Measurements from ENCODE around the gene ADPRHL1. TPM values are rescaled to one million over a fixed set of nuclear protein-coding genes. Genes with fewer than 3 reads are reported as not detected.

The ADPRHL1 gene
- total and polyA plus RNA-seq, 12 donors, result 163 to 939 (median 656) TPM

- intact Hi-C loops (cut with DNase I), result no loop called here
- peak; percentile 34 to 76 (median 68) for ATAC-seq
- Histone ChIP-seq H3K36me3 (peaks cover 0 to 6% (median 0%) of the 10 kb centered on the region in 9 donors), H3K4me3 (no peak overlapping the region), H3K27me3 (peaks cover 0 to 10% (median 0%) of the 10 kb centered on the region in 7 donors), H3K9me3 (no peaks in the 10 kb centered on the region), H3K4me1 (peaks cover 4 to 68% (median 28%) of the 10 kb centered on the region in 9 donors), H3K27ac (peak overlapping the region; percentile 52 to 89 (median 80))
- TF ChIP-seq, protein P1, sequence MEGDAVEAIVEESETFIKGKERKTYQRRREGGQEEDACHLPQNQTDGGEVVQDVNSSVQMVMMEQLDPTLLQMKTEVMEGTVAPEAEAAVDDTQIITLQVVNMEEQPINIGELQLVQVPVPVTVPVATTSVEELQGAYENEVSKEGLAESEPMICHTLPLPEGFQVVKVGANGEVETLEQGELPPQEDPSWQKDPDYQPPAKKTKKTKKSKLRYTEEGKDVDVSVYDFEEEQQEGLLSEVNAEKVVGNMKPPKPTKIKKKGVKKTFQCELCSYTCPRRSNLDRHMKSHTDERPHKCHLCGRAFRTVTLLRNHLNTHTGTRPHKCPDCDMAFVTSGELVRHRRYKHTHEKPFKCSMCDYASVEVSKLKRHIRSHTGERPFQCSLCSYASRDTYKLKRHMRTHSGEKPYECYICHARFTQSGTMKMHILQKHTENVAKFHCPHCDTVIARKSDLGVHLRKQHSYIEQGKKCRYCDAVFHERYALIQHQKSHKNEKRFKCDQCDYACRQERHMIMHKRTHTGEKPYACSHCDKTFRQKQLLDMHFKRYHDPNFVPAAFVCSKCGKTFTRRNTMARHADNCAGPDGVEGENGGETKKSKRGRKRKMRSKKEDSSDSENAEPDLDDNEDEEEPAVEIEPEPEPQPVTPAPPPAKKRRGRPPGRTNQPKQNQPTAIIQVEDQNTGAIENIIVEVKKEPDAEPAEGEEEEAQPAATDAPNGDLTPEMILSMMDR (IDR thresholded peaks at IDR 0.05), result no peak
- peak; percentile 69 to 75 for DNase-seq
- WGBS, 2 donors, result 59 to 67% methylated on average over 30 of the region's 30 CpGs
Measured at GRCh38 chr13:113411216-113412023, 41.9 kb downstream of the ADPRHL1 start.

GRCh38 chr13:113410472-113411201 is 42.7 kb downstream of the ADPRHL1 start:
- no peak for DNase-seq
- WGBS, 2 donors, result 75 to 76% methylated on average over 34 of the region's 34 CpGs
- Histone ChIP-seq H3K27ac (peak overlapping the region; percentile 48 to 89 (median 80)), H3K4me1 (peaks cover 4 to 74% (median 35%) of the 10 kb centered on the region in 9 donors), H3K9me3 (no peaks in the 10 kb centered on the region), H3K4me3 (no peak overlapping the region), H3K36me3 (peaks cover 0 to 6% (median 0%) of the 10 kb centered on the region in 9 donors), H3K27me3 (peaks cover 0 to 10% (median 0%) of the 10 kb centered on the region in 7 donors)
- peak in 4 of 8 donors; percentile 1 to 26 (median 6) for ATAC-seq
- intact Hi-C loops (cut with DNase I), result no loop called here
- TF ChIP-seq, protein P1 (IDR thresholded peaks at IDR 0.05), result no peak

GRCh38 chr13:113408562-113408961 is 44.7 kb downstream of the ADPRHL1 start:
- Histone ChIP-seq H3K27ac (peak overlapping the region; percentile 40 to 79 (median 60)), H3K4me1 (peaks cover 2 to 69% (median 37%) of the 10 kb centered on the region in 9 donors), H3K4me3 (no peak overlapping the region), H3K27me3 (peaks cover 0 to 10% (median 0%) of the 10 kb centered on the region in 7 donors), H3K36me3 (peaks cover 0 to 6% (median 0%) of the 10 kb centered on the region in 9 donors), H3K9me3 (no peaks in the 10 kb centered on the region)
- ATAC-seq (no peak), DNase-seq (no peak)
- WGBS, 2 donors, result 71 to 75% methylated on average over 3 of the region's 3 CpGs
- TF ChIP-seq, protein P1 (IDR thresholded peaks at IDR 0.05), result no peak
- intact Hi-C loops (cut with DNase I), result no loop called here
